ENCODE measurements around the gene MICAL2.

The MICAL2 gene

DNA sequence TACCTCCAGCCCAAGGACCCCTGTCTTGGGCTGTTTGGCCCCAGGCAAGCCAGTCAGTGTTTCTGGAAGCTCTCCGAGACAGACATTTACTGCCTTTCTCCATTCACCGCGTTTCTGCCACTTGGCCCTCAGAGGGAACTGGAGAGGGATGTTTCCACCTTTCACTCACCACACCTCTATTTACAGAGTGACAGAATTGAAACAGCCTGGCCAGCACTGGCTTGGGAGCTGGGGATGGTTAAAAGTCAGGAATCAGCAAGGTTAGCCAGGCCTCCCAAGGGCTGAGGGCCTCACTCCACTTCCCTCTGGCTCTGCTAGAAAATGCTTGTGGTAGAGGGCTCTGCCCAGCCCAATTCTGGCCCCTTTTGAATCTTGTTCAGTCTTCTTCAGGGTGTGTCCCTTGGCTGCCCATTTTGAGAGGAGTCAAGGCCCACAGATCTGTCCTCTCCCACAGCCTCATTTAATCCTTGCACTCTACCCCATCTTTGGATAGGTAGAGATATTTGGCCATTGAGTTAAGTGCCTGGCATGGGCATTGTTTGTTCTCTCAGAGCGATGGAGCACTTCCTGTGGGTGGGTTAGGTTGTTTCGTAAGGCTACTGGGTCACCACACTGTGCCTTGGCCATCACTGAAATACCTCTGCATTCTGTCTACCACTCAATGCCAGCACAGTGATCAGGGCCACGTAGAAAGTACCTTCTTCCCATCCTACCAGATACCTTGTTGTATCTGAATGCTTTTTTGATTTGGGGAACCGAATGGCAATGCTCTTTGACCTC lies 119.2 kb downstream of the MICAL2 start:
- TF ChIP-seq, protein P1, sequence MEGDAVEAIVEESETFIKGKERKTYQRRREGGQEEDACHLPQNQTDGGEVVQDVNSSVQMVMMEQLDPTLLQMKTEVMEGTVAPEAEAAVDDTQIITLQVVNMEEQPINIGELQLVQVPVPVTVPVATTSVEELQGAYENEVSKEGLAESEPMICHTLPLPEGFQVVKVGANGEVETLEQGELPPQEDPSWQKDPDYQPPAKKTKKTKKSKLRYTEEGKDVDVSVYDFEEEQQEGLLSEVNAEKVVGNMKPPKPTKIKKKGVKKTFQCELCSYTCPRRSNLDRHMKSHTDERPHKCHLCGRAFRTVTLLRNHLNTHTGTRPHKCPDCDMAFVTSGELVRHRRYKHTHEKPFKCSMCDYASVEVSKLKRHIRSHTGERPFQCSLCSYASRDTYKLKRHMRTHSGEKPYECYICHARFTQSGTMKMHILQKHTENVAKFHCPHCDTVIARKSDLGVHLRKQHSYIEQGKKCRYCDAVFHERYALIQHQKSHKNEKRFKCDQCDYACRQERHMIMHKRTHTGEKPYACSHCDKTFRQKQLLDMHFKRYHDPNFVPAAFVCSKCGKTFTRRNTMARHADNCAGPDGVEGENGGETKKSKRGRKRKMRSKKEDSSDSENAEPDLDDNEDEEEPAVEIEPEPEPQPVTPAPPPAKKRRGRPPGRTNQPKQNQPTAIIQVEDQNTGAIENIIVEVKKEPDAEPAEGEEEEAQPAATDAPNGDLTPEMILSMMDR (IDR thresholded peaks at IDR 0.05; ENCODE audit: insufficient read depth, low read length, missing control alignments), result no peak
- ChIA-PET POLR2A (interaction anchor here (0.6 kb wide), 1 partner anchor 358 kb away, joined by 3 read pairs; no protein-coding TSS in a partner anchor), CTCF (no interaction called here)
- no peak overlapping the region for H3K4me3 ChIP-seq (ENCODE audit: low read depth, low read length)
- no peak for DNase-seq (ENCODE audit: low read depth, low spot score)

DNA sequence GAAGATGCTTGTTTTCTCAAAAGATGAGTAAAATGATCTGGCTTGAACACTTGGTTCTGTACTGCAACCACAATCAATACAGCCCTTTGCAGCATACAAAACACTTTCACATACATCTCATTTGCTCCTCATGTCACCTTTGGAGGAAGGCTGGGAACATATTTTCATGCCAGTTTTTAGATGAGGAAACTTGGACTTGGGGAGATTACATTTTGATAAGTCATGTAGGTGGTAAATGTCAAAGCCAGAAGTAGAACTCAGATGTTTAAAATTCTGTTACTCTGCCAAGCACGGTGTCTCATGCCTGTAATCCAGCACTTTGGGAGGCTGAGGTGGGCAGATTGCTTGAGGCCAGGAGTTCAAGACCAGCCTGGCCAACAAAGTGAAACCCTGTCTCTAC lies 121.8 kb downstream of the MICAL2 start:
- TF ChIP-seq, protein P1 (IDR thresholded peaks at IDR 0.05; ENCODE audit: insufficient read depth, low read length, missing control alignments), result no peak
- no peak overlapping the region for H3K4me3 ChIP-seq (ENCODE audit: low read depth, low read length)
- CTCF ChIA-PET, result interaction anchor here (2.1 kb wide), 1 partner anchor 188 kb away, joined by 9 read pairs; no protein-coding TSS in a partner anchor
- POLR2A ChIA-PET, result interaction anchor here (0.9 to 1.4 kb wide), 3 partner anchors 62 to 185 kb away, joined by 3 to 5 read pairs (median 4); no protein-coding TSS in a partner anchor
- DNase-seq (ENCODE audit: low read depth, low spot score), result no peak

DNA sequence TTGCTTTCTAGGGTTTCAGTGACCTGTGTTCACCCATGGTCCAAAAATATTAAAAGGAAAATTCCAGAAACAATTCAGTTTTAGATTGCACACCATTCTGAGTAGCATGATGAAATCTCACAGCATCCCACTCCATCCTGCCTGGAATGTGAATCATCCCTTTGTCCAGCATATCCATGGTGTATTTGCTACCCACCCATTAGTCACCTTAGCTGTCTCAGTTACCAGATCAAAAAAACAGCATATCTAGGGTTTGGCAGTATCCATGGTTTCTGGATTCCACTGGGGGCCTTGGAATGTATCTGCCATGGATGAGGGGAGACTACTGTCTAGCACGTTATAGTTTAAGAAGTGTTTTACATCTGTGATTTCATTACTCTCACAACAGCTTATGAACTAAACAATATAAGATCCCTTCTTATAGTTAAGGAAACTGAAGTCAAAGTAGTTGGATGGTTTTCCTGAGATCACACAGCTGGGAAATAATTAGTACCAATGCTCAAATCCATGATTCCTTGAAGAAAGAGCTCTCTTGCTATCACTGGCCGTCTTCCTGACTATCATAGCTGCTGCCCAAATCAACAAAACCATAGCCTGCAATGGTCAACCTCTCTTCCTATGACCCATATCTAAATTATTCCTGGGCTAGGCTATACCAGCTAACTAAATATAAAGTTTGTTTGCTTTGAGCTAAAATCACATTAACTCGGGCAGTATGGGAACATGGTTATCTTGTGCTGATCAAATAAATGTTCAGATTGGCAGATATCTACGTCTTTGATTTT lies 122.6 kb downstream of the MICAL2 start:
- DNase-seq (ENCODE audit: low read depth, low spot score), result peak; percentile 64
- ChIA-PET CTCF (interaction anchor here (0.8 to 8.9 kb wide), 12 partner anchors 10 to 188 kb away, joined by 3 to 95 read pairs (median 3); no protein-coding TSS in a partner anchor), POLR2A (interaction anchor here (0.5 to 1.4 kb wide), 8 partner anchors 58 to 189 kb away, joined by 3 to 8 read pairs (median 4); partner anchors contain the start of gene MICAL2)
- TF ChIP-seq, protein P1 (IDR thresholded peaks at IDR 0.05; ENCODE audit: insufficient read depth, low read length, missing control alignments), result no peak
- no peak overlapping the region for H3K4me3 ChIP-seq (ENCODE audit: low read depth, low read length)

DNA sequence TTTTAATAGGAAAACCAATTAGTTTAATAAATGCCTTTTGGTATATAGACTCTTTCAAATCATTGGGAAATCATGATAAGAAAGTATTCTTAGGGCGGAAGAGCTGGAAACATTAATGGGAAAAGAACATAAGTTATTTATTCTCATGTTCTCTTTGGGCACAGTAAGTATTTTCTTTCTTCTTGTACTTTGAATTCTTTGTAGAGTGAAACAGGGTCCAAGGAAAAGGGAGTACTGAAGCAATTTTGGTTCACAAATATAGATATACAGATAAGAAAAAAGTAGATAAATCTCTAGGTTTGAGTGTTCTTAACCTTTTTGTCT lies 123.2 kb downstream of the MICAL2 start:
- TF ChIP-seq, protein P1 (IDR thresholded peaks at IDR 0.05; ENCODE audit: insufficient read depth, low read length, missing control alignments), result no peak
- H3K4me3 ChIP-seq (ENCODE audit: low read depth, low read length), result no peak overlapping the region
- ChIA-PET CTCF (interaction anchor here (0.8 to 8.9 kb wide), 12 partner anchors 9 to 189 kb away, joined by 3 to 95 read pairs (median 3); no protein-coding TSS in a partner anchor), POLR2A (interaction anchor here (0.5 to 1.4 kb wide), 6 partner anchors 59 to 189 kb away, joined by 3 to 8 read pairs (median 4); partner anchors contain the start of gene MICAL2)
- DNase-seq (ENCODE audit: low read depth, low spot score), result no peak

DNA sequence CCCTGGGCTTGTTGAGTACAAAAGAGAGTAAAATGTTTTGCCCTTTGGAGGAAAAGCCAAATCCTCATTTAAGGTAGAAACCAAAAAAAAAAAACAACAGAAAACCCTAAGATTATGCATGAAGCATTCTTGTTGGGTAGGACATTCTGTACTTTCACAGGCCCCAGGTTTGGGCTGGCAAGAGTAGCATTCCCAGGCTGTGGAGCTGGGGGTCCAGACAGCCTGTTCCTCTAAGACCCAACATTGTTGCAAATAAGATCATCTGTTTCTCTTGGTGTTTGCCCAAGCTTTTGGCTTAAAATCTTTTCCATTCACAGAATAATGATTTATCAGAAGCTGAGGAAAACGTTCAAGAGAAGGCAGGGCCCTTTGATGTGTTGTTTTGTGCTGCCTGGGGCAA lies 123.8 kb downstream of the MICAL2 start:
- H3K4me3 ChIP-seq (ENCODE audit: low read depth, low read length), result no peak overlapping the region
- CTCF ChIA-PET, result interaction anchor here (0.9 to 8.9 kb wide), 9 partner anchors 18 to 302 kb away, joined by 3 to 95 read pairs (median 9); no protein-coding TSS in a partner anchor
- DNase-seq (ENCODE audit: low read depth, low spot score), result no peak
- TF ChIP-seq, protein P1 (IDR thresholded peaks at IDR 0.05; ENCODE audit: insufficient read depth, low read length, missing control alignments), result no peak
- POLR2A ChIA-PET, result interaction anchor here (1.0 kb wide), 1 partner anchor 190 kb away, joined by 3 read pairs; no protein-coding TSS in a partner anchor

Measured in AG04449 (cell line).